ENCODE results near the gene C1RL.

The C1RL gene

GRCh38 chr12:7109572-7109920, 532 bp upstream of the C1RL start:
- TF ChIP-seq CTCF (IDR thresholded peaks at IDR 0.05) = no peak

GRCh38 chr12:7108003-7108795, 815 bp downstream of the C1RL start:
- TF ChIP-seq CTCF (IDR thresholded peaks at IDR 0.05) = no peak

GRCh38 chr12:7107636-7108002, 1.4 kb downstream of the C1RL start:
- TF ChIP-seq CTCF (IDR thresholded peaks at IDR 0.05) = no peak

- TF ChIP-seq CTCF (IDR thresholded peaks at IDR 0.05) = no peak
Measured at GRCh38 chr12:7106082-7106481, 2.9 kb downstream of the C1RL start.

GRCh38 chr12:7103837-7104584, 5.0 kb downstream of the C1RL start:
- TF ChIP-seq CTCF (IDR thresholded peaks at IDR 0.05) = no peak

- no peak for TF ChIP-seq CTCF (IDR thresholded peaks at IDR 0.05)
Measured at GRCh38 chr12:7102582-7102981, 6.4 kb downstream of the C1RL start.

- TF ChIP-seq CTCF (IDR thresholded peaks at IDR 0.05) = no peak
Measured at GRCh38 chr12:7101694-7102131, 7.3 kb downstream of the C1RL start.

Data from LNCAP (cell line).